ENCODE data around the gene GBE1. TPM values are rescaled to one million over a fixed set of nuclear protein-coding genes. Genes with fewer than 3 reads are reported as not detected.

GBE1 gene
- total RNA-seq, 1 donor from 2014 or later, result 11.3 TPM

GRCh38 chr3:81444817-81445460 lies 316.5 kb downstream of the GBE1 start:
- H3K27ac Mint-ChIP-seq (ENCODE audit: unreplicated experiment), result no peak overlapping the region
- no peak overlapping the region for H3K4me3 Mint-ChIP-seq (ENCODE audit: unreplicated experiment)
- TF ChIP-seq, protein P1, sequence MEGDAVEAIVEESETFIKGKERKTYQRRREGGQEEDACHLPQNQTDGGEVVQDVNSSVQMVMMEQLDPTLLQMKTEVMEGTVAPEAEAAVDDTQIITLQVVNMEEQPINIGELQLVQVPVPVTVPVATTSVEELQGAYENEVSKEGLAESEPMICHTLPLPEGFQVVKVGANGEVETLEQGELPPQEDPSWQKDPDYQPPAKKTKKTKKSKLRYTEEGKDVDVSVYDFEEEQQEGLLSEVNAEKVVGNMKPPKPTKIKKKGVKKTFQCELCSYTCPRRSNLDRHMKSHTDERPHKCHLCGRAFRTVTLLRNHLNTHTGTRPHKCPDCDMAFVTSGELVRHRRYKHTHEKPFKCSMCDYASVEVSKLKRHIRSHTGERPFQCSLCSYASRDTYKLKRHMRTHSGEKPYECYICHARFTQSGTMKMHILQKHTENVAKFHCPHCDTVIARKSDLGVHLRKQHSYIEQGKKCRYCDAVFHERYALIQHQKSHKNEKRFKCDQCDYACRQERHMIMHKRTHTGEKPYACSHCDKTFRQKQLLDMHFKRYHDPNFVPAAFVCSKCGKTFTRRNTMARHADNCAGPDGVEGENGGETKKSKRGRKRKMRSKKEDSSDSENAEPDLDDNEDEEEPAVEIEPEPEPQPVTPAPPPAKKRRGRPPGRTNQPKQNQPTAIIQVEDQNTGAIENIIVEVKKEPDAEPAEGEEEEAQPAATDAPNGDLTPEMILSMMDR (IDR thresholded peaks at IDR 0.05; ENCODE audit: partially characterized antibody, unreplicated experiment), result no peak
- no peak for DNase-seq
- H3K27me3 Mint-ChIP-seq (ENCODE audit: unreplicated experiment), result no peaks in the 10 kb centered on the region
- no peaks in the 10 kb centered on the region for H3K4me1 Mint-ChIP-seq (ENCODE audit: low read depth, unreplicated experiment)
- H3K9me3 Mint-ChIP-seq (ENCODE audit: unreplicated experiment), result no peaks in the 10 kb centered on the region
- no peaks in the 10 kb centered on the region for H3K36me3 Mint-ChIP-seq (ENCODE audit: unreplicated experiment)

DNA sequence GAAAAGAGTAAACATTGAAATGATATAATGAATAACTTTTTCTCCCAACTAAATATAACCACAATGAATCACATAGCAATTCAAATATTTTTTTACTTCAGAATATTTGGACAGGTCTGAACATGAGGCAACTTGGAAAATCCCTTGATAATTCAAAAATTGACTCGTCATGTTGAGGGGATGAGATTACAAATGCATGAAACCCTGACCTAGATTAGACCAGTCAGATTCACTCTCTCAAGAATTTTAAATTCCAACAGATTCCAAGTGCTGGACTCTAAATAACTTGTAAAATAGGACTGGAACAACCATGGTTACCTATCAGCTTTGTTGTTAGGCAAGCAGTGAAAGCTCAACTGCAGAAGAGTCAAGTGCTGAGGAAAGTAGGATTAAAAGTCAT lies 317.5 kb downstream of the GBE1 start:
- Mint-ChIP-seq H3K27ac (ENCODE audit: unreplicated experiment) (no peak overlapping the region), H3K4me3 (ENCODE audit: unreplicated experiment) (no peak overlapping the region), H3K4me1 (ENCODE audit: low read depth, unreplicated experiment) (no peaks in the 10 kb centered on the region), H3K36me3 (ENCODE audit: unreplicated experiment) (no peaks in the 10 kb centered on the region), H3K27me3 (ENCODE audit: unreplicated experiment) (no peaks in the 10 kb centered on the region), H3K9me3 (ENCODE audit: unreplicated experiment) (no peaks in the 10 kb centered on the region)
- TF ChIP-seq, protein P1 (IDR thresholded peaks at IDR 0.05; ENCODE audit: partially characterized antibody, unreplicated experiment), result no peak
- no peak for DNase-seq

GRCh38 chr3:81443457-81443782 lies 318.0 kb downstream of the GBE1 start:
- no peak for DNase-seq
- no peak overlapping the region for H3K27ac Mint-ChIP-seq (ENCODE audit: unreplicated experiment)
- no peaks in the 10 kb centered on the region for H3K4me1 Mint-ChIP-seq (ENCODE audit: low read depth, unreplicated experiment)
- no peaks in the 10 kb centered on the region for H3K36me3 Mint-ChIP-seq (ENCODE audit: unreplicated experiment)
- H3K9me3 Mint-ChIP-seq (ENCODE audit: unreplicated experiment), result no peaks in the 10 kb centered on the region
- no peaks in the 10 kb centered on the region for H3K27me3 Mint-ChIP-seq (ENCODE audit: unreplicated experiment)
- no peak overlapping the region for H3K4me3 Mint-ChIP-seq (ENCODE audit: unreplicated experiment)
- TF ChIP-seq, protein P1 (IDR thresholded peaks at IDR 0.05; ENCODE audit: partially characterized antibody, unreplicated experiment), result no peak

- Mint-ChIP-seq H3K4me1 (ENCODE audit: low read depth, unreplicated experiment) (no peaks in the 10 kb centered on the region), H3K27ac (ENCODE audit: unreplicated experiment) (no peak overlapping the region), H3K4me3 (ENCODE audit: unreplicated experiment) (no peak overlapping the region), H3K27me3 (ENCODE audit: unreplicated experiment) (no peaks in the 10 kb centered on the region), H3K36me3 (ENCODE audit: unreplicated experiment) (no peaks in the 10 kb centered on the region), H3K9me3 (ENCODE audit: unreplicated experiment) (no peaks in the 10 kb centered on the region)
- DNase-seq, result no peak
- TF ChIP-seq, protein P1 (IDR thresholded peaks at IDR 0.05; ENCODE audit: partially characterized antibody, unreplicated experiment), result no peak
Observed at GRCh38 chr3:81442758-81443456, 318.5 kb downstream of the GBE1 start.

GRCh38 chr3:81440661-81441060 lies 320.8 kb downstream of the GBE1 start:
- Mint-ChIP-seq H3K36me3 (ENCODE audit: unreplicated experiment) (no peaks in the 10 kb centered on the region), H3K27me3 (ENCODE audit: unreplicated experiment) (no peaks in the 10 kb centered on the region), H3K4me1 (ENCODE audit: low read depth, unreplicated experiment) (no peaks in the 10 kb centered on the region), H3K4me3 (ENCODE audit: unreplicated experiment) (no peak overlapping the region), H3K9me3 (ENCODE audit: unreplicated experiment) (no peaks in the 10 kb centered on the region), H3K27ac (ENCODE audit: unreplicated experiment) (no peak overlapping the region)
- no peak for DNase-seq
- TF ChIP-seq, protein P1 (IDR thresholded peaks at IDR 0.05; ENCODE audit: partially characterized antibody, unreplicated experiment), result no peak
